HG02938 (cell line): Measurements from ENCODE around the gene CUX1.
"Not testable (repeated sequence)": the region's sequence is repeated elsewhere in the genome, so short reads cannot be mapped to it uniquely, and the experiment has no call there.

Source experiments
- ATAC-seq: cut with Tn5 transposase; IDR thresholded peaks from one replicate; pipeline ENCODE4 v1.9.1; 2021; ENCODE audit warnings: mild to moderate bottlenecking, moderate library complexity; ENCODE audit not compliant: unreplicated experiment

CUX1 gene

DNA sequence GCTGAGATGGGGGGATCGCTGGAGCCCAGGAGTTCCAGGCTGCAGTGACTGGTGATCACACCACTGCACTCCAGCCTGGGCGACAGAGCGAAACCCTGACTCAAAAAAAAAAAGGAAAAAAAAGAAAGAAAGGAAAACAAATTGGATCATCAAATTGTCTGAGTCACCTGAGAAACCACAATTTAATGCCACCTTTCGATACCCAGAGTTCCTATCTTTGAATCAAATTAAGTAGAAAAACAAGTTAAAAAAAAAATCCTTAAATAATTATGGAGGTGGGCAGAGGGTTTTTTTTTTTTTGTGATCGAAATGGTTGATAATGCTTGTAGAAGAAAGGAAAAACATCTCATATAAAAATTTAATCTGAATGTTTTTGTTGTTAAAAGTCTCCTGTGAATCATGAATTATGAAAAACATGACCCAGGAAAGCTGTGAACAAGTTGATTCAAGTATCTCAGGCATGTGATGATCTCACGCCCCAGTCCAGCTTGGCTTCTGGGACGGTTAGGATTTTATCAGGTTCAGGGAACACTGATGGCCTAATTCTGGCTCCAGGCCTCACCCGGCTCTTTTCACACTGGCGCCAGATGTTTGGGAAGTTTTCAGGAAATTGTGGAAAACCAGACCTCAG, 25.3 kb upstream of the CUX1 start:
- ATAC-seq: no peak

DNA sequence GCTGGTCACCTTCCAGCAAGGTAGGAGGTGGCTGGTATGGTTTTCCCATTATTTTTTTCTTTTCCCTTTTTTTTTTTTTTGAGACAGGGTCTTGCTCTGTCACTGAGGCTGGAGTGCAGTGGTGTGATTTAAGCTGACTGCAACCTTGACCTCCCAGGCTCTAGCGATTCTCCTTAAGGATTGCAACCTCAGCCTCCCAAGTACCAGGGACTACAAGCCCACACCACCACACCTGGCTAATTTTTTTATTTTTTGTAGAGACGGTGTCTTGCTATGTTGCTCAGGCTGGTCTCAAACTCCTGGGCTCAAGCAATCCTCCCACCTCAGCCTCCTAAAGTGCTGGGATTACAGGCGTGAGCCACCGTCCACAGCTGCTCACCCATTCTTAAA, 24.7 kb upstream of the CUX1 start:
- not testable (repeated sequence) for ATAC-seq

DNA sequence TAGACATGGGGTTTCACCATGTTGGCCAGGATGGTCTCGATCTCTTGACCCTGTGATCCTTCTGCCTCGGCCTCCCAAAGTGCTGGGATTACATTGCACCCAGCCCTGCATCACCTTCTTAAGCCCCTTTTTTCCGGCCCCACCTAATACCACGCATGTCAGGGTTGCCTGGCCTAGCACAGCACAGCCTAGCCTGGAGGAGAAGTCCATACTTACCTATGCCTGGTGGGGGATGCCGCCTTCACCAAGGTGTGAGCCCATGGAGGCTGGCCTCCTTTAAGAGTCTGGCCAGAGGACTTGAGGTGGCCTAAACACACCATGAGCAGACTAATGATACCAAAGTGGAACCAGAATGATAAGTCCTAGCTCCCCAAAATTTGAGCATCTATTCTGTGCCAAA, 22.0 kb upstream of the CUX1 start:
- no peak for ATAC-seq

DNA sequence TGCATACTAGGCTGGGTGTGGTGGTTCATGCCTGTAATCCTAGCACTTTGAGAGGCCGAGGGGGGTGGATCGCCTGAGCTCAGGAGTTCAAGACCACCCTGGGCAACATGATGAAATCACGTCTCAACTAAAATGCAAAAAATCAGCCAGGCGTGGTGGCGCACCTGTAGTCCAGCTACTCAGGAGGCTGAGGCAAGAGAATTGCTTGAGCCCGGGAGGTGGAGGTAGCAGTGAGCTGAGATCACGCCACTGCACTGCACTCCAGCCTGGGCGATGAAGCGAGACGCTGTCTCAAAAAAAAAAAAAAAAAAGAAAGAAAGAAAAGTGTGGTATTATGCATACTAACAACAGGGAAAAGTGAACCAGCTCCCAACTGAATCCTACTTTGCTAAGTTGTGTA, 19.3 kb upstream of the CUX1 start:
- not testable (repeated sequence) for ATAC-seq

DNA sequence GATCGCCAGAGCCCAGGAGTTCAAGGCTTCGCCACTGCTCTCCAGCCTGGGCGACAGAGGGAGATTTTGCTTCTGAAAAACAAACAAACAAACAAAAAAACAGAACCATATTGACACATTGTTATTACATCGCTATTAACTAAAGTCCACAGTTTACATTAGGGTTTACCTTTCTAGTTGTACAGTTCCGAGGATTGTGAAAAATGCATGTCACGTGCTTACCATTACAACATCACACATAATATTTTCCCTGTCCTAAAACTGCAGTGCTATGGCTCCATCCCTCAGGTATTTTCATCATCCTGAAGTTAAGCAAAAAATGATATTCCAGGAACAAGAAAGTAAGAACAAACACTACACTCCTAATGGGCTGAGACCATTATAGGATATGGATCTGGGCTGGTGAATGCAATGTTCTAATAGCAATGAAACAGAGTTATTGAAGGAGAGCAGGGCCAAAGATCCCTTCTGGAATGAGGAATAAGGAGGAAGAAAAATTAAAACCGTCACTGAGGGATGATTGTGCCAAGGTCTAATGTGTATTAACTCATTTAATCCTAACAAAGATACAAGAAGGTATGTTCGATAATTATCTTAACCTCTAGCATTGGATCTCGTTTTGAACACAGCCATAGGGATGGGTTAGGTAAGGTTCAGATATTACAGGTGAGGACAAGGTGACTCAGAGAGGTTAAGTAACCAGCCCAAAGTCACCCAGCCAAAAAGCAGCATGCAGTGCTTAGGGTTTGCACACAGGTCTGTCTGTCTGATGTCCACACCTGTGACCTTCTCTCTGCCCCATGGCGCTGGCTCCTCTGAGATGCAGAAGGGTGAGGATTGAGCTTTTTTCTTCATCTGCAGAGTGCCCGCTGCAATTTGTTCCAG, 14.0 kb upstream of the CUX1 start:
- no peak for ATAC-seq

DNA sequence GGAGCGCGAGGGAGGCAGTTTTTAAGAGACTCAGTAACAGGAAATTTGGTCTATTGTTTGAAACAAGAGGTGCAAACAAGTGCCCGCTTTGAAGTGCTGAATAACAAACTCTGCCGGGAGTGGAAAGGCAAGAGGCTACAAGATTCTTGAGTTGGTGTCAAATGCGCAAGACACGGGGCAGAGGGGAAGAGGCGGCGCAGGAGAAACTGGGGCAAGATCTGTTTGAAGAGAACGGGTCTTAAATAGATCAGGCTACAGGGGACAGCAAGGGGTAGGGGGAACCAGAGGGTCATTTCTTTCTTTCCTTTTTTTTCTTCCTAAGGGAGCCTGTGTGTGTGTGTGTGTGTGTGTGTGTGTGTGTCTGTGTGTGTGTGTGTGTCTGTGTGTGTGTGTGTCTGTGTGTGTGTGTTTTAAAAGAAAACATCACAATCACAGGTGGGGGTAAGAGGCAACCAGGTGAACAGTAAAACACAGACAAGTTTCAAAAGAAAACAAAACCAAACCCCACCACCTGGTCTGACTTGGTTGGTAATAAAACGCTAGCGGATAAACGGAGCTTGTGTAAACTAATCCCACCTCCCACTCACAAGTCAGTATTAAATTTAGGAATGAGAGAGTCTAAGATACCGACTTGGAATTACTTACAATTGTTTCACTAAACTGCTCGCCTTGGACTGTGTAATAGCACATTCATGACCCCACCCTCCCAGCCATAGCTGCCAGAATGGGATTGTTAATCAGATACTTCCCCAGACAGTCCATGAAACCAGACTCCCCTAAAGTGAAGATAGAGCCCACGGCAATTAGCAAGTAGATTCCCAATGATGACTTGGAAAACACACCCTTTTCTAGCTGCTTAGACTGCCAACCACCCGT, 13.1 kb upstream of the CUX1 start:
- ATAC-seq: no peak

DNA sequence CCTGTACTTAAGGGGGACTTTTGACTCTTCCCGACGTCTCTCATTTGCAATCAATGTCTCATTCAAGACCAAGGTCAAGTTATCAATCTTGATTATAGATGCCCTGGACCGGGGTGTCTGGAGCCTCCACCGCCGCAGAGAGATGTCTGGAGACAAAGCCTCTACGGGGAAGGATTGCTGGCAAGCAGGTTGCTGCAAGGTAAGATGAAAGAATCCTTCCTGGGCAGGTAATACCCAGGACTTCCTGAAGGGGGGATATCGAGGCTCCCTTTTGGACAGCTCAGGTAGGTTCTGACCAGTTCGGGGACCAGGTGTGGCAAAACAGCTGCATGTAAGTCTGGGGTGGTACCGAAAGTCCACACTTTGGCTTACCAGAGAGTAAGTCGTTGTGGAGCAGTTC, 12.5 kb upstream of the CUX1 start:
- ATAC-seq: no peak

DNA sequence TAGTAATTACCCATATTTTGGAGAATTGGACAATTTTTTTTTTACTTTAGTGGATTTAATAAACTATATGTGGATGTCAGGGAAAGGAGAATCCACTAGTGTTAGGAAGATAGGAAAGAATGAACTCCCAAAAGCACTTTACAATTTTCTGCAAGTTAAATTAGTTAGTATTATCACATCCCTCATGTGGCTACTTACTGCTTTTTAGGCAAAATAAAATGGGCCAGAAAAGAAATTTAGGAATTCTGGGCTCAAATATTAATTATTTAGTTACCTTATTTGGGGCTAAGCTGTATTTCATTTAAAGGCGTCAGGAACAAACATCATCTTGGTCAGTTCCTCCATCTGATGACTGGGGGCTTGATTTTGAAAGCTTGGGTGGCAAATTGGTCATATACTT, 4.8 kb upstream of the CUX1 start:
- ATAC-seq: no peak

DNA sequence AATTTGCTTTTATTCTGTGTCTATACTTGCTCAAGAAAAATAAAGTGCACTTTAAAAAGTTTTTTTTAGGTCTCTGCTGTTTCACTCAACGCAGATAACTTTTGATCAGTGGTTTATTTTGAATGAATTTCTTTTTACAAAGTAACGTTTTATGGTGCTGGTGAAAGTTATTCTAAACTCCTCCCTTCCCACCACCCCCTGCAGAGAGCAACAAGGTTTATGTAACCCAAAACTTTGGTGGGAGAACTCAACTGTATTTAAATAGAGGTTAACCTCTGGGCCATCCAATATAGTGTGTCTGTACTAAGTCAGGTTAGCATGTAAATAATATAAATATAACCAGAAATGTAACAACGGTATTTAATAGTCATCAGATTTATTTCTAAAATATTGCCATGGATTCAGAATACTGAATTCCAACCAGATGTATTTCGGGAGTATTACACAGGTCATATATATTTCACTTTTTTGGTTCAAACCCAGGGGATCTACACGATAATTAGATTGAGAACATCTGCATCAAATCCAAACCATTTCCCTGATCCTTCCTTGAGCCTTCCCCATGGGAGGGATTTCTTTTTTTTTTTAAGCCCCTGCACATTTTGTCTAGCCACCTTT, 3.9 kb upstream of the CUX1 start:
- ATAC-seq: no peak

DNA sequence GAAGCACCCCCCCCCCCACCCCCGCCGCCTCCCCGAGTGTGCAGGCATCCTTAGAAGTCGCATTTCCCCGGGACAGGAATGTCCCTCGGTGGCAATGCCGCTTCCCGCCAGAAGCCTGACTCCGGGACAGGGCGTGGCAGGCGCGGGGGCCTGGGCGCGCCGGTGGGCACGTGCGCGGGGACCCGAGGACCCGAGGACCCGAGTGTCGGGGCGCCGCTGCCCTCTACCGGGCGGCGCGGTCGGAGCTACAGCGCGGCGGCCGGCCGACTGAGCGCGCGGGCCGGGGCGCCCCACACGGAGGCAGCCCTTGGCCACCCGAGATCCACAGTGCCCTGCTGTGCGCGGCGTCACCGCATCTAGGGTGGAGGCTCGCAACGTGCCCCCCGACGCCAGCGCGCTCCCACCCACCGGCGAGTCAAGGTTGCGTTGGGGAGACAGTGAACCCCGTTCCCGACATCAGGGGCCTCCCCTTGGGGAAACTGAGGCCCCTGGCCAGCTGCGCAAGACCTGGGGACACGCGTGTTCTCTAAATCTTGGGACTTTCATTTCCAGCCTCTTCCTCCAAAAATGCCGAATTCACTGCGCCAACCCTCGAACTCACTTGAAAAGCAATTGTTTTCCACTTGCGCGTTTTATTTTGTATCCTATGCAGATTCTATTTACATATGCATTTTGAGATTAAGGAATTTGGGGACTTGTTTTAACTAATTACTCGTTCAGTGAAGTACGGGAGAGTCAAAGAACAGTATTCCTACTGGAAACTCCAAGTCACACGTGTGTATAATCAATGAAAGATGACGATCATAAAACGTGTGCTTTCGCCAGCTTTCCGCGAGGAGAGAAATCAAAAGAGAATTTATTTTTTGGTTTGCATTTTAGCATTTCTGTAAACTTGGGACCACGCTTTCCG, 3.1 kb upstream of the CUX1 start:
- no peak for ATAC-seq

DNA sequence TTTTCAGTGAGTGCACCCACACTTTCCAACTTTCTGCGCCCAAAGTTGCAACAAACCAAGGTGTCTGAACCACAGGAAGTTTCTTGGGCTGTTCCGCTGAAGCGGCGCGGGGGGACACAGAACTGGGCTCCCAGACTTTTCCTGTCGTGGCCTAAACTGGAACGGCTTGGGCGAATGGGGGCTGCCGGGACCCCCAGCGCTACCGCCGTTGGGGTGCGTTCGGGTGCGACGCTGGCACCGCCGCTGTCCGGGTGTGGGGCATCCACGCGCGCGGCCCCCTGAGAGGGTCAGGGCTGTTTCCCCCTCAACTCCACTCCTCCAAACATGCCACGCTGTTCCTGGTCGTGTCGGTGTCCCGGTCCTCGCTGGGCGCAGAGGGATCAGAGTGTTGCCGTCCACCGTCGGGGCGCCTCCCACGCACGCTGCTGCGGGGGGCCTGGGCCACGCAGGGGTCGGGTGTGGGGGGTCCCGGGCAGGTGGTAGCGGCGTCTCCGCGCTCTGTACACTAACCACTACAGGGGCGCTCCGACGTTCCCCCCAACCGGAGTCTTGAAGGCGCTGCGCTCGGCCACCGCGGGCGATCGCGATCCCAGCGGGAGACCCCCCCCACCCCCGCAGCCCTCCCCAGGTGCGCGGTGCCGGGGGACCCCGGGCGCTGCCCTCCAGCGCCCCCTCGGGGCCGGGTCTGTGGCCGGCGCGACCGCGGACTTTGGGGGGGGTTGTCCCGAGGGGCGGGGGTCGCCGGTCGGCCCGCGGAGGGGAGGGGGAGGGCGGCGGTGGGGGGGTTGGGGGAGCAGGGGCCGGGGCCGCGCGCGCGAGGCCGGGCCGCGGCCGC, 2.2 kb upstream of the CUX1 start:
- peak; percentile 31 for ATAC-seq

DNA sequence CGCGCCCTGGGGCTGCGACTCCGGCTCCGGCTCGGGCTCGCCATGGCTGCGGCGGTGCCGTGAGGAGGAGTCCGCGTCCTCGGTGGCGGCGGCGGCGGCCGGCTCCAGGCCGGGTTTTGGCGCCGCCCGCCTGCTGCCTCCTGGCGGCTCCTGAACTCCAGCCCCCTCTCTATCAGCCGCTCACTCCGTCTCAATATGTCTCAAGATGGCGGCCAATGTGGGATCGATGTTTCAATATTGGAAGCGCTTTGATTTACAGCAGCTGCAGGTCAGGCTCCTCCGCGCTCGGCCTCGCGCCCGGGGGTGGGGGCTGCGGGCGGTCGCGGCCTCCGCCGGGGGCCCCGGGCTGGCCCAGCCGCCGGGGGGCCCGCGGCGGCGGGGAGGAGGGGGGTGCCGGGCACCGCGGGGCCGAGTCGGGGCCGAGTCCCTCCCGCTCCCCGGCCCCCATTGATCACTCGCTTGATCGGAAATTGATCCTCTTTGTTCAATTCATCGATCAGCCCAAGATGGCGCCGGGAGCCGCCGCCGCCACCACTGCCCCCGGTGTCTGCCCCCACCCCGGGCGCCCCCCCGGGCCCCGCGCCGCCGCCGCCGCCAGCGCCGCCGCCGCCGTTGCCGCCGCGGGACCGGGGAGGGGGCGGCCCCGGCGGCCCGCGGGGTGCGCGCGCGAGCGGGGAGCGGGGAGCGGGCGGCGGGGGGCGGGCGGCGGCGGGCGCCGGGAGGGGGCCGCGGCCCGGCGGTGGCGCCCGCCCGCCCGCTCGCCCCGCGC, 1.4 kb upstream of the CUX1 start:
- ATAC-seq: peak; percentile 57

DNA sequence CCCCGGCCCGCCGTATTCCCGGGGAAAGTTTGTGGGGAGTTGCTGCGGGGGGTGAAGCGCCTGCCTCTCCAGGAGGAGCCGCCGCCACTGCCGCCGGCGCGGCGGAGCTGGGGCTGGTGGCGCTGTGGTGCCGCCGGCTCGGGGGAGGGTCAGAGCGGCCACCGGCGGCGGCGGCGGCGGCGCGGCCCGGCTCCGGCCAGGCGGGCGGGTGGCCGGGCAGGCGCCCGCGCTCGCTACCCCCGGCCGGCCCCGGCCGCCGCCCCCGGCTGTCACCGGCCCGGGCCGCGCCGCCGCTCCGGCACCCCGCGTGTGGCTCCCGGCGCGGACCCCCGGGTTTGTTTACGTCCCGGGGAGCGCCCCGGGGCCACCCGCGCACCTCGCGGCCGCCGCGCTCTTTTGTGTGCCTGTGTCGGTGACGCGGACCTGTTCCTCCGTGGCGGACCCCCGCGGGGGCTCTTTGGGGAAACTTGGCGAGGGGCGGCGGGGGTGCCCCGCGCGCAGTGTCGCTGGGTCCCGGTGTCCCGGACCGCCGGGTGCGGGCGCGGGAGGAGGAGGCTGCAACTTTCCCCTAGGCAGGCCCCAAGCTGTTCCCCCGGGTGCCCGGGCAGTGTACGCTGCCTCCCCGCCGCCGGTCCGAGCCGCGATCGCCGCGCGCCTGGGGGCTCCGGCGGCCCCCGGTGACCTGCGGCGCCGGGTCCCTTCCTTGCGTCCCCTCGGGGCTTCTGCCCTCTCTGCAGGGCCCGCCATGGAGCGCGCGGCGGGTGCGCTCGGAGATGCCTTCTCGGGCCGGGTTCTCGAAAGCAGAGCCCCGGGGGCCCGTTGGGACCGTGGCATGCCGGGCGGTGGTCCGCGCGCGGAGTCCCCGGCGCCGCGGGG, 593 bp upstream of the CUX1 start:
- no peak for ATAC-seq

DNA sequence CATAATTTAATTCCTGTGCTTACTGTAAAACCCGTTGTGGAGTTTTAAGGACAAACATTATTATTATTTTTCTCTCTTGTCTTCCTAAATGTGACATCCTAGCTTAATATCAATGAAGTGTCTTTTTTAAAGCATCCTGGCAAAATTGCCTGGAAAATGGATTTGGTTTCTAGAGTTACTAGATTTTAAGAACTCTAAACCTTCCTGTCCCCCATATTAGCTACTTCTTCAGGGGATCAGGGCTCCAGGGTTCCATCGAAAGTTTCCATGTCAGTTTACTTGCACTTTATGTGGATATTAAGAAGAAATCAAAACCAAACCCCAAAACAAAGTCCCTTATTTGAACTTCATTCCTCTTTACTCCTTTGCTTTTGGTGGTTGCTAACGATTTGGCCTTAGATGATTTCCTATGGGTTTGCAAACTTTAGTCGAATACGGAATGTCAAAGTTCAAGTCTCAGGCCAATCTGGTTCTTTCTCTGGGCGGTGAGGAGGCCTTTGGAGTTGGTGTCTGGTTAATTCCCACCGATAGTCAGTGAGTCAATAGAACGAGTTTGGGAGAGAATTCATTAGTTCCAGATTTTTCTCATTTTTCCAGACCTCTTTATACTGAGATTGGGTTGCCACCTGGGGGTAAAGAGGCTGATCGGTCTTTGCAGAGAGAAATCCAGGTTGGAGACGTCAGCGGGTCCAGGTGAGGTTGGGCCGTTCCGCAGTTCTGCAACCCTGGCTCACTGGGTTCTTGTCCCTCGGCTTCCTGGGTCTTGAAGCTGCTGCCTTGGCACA, 1.1 kb downstream of the CUX1 start:
- no peak for ATAC-seq

DNA sequence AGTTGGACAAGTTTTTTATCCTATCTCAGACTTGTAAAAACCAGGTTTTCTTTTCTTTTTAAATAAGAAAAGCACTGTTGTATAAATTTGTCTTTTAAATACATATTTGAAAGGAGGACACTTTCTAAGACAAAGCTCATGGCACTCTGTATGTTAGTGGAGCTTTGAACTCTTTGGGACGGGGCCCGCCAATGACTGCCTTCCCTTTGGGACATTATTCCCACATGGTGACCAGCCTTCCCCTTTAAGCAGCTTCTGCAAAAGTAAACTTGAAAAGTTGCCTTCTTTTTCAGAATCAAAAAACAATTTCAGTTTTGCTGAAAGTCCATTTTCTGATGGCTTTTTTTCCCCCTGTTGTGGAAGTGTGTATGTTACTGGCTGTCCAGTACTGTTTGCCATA, 1.8 kb downstream of the CUX1 start:
- no peak for ATAC-seq

DNA sequence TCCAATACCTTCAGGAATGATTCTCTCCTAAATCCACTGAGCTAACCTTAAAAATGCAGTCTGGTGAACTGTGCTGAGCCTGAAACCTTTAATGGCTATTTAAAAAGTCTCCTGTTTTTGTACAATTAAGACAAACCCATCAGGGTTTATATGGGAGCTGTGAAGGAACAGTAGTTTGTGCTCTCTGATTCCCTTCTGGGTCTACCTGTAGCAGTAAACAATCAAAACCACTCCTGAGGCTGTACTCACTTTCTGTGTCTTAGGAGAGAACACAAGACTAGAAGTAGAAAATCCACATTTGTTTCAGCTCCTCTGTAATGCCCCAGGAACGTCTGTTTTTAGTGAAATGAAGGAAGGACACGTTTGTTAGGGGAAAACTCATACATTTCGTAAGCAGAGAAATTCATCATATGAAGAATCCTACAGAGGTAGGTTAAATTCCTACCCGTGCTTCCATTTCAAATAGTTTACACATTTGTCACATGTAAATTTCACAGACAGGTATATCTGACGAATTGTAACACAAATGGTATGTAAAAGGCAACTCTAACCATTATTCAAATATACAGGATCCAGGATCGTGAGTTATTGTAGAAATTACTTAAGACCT, 2.6 kb downstream of the CUX1 start:
- ATAC-seq: no peak
